HCT116 (cell line): Measurements from ENCODE around the gene CHST14. TPM values are rescaled to one million over a fixed set of nuclear protein-coding genes. Genes with fewer than 3 reads are reported as not detected.

Experiments
- ATAC-seq: fragments of 200-7000 bp; cut with Tn5 transposase; 2 replicates; pipeline ENCODE4 v1.9.1; 2020; ENCODE audit warnings: mild to moderate bottlenecking, moderate library complexity
- BruUV-seq: library from RNA; stranded (reverse); fragments of 400-500 nt; replicated peaks from 2 replicates; lab custom pipeline; 2021; lab: Mats Ljungman, UMichigan
- CTCF ChIA-PET: fragments of 300-600 bp; sonication (Branson Sonifier 250); formaldehyde crosslinking; loops from one replicate; lab custom pipeline; 2021; ENCODE audit warnings: antibody characterized with exemption; lab: Charles Lee
- POLR2A ChIA-PET: fragments of 300-600, 350-600 bp; sonication (Branson Sonifier 250); formaldehyde crosslinking; loops from one replicate; lab custom pipeline; 2021; ENCODE audit warnings: antibody characterized with exemption; lab: Charles Lee
- RAD21 ChIA-PET, 2 experiments: fragments of 300-600 bp; sonication (Branson Sonifier 250); formaldehyde crosslinking; loops; one replicate each; lab custom pipeline; 2023; ENCODE audit warnings: low total read pairs in 2 of 2; ENCODE audit not compliant: uncharacterized antibody in 2 of 2, unreplicated experiment in 2 of 2, low non-redundant PET in 1 of 2; lab: Charles Lee
- DNase-seq: peaks from one replicate; pipeline ENCODE4 v3.0.0-alpha.2; 2010; ENCODE audit warnings: low read depth, low spot score
- H2AFZ ChIP-seq: fragments of 200-600 bp; shearing (Covaris generic), sonication (generic); 2 replicates; pipeline ENCODE4 v1.6.1; 2017; ENCODE audit warnings: low read depth, mixed run types, mixed read lengths, antibody characterized with exemption, low read length; ENCODE audit not compliant: poor library complexity, severe bottlenecking
- H3K27ac ChIP-seq: 2 replicates; pipeline ENCODE4 v1.5.1; 2012; ENCODE audit warnings: low read depth, low read length
- H3K27me3 ChIP-seq: fragments of 200-600 bp; sonication (generic); 2 replicates; pipeline ENCODE4 v1.6.1; 2016; ENCODE audit warnings: mixed run types, low read length, mixed read lengths; ENCODE audit not compliant: insufficient read depth
- H3K36me3 ChIP-seq, 2 experiments: fragments of 200-500 bp in 1 of 2; fragments of 200-600 bp in 1 of 2; sonication (Bioruptor generic) in 1 of 2; sonication (generic) in 1 of 2; 2 replicates each; pipeline versions ENCODE4 v1.5.1 to v1.6.1; 2014 to 2016; ENCODE audit warnings: low read length in 2 of 2, inconsistent platforms in 1 of 2, mixed read lengths in 1 of 2, mixed run types in 1 of 2; ENCODE audit not compliant: insufficient read depth in 2 of 2, control insufficient read depth in 1 of 2
- H3K4me1 ChIP-seq, 2 experiments: fragments of 200-600 bp in 1 of 2; sonication (generic) in 1 of 2; 2 replicates each; pipeline versions ENCODE4 v1.5.1 to v1.6.1; 2012 to 2017; ENCODE audit warnings: low read length in 2 of 2, inconsistent platforms in 1 of 2, mild to moderate bottlenecking in 1 of 2, mixed read lengths in 1 of 2, mixed run types in 1 of 2, moderate library complexity in 1 of 2; ENCODE audit not compliant: insufficient read depth in 2 of 2, control insufficient read depth in 1 of 2
- H3K4me2 ChIP-seq: fragments of 200-600 bp; sonication (generic); 2 replicates; pipeline ENCODE4 v1.6.1; 2017; ENCODE audit warnings: mixed run types, low read length, mixed read lengths
- H3K4me3 ChIP-seq, 2 experiments: fragments of 200-600 bp in 1 of 2; sonication (generic) in 1 of 2; replicated peaks in 1 of 2; 2 replicates each; pipeline ENCODE4 v1.5.1; 2011 to 2016; ENCODE audit warnings: low read length in 2 of 2, control low read depth in 1 of 2, low read depth in 1 of 2, mild to moderate bottlenecking in 1 of 2, mixed read lengths in 1 of 2, mixed run types in 1 of 2
- H3K79me2 ChIP-seq: fragments of 200-600 bp; sonication (generic); 2 replicates; pipeline ENCODE4 v1.6.1; 2017; ENCODE audit warnings: mild to moderate bottlenecking, mixed run types, low read length, moderate library complexity, mixed read lengths; ENCODE audit not compliant: insufficient read depth
- H3K9ac ChIP-seq: fragments of 200-600 bp; sonication (generic); 2 replicates; pipeline ENCODE4 v1.6.1; 2016; ENCODE audit warnings: low read length, mixed read lengths
- H3K9me2 ChIP-seq: fragments of 200-600 bp; sonication (generic), shearing (Covaris generic); 2 replicates; pipeline ENCODE4 v1.6.1; 2017; ENCODE audit warnings: mixed run types, mild to moderate bottlenecking, moderate library complexity; ENCODE audit not compliant: insufficient read depth
- H3K9me3 ChIP-seq, 2 experiments: fragments of 200-500 bp in 1 of 2; fragments of 200-600 bp in 1 of 2; sonication (Bioruptor generic) in 1 of 2; sonication (generic) in 1 of 2; 2 replicates each; pipeline ENCODE4 v1.6.1; 2014 to 2017; ENCODE audit warnings: low read length in 2 of 2, mixed read lengths in 2 of 2, inconsistent platforms in 1 of 2, low read depth in 1 of 2, mild to moderate bottlenecking in 1 of 2, mixed run types in 1 of 2, moderate library complexity in 1 of 2; ENCODE audit not compliant: control insufficient read depth in 1 of 2, insufficient read depth in 1 of 2
- H4K20me1 ChIP-seq: fragments of 200-600 bp; sonication (generic), shearing (Covaris generic); 2 replicates; pipeline ENCODE4 v1.6.1; 2017; ENCODE audit warnings: mixed run types, mild to moderate bottlenecking, moderate library complexity; ENCODE audit not compliant: insufficient read depth
- CBX3 ChIP-seq: IDR thresholded peaks from 2 replicates; pipeline ENCODE4 v1.6.1; 2012; ENCODE audit warnings: low read depth
- CEBPB ChIP-seq: IDR thresholded peaks from 2 replicates; pipeline ENCODE4 v1.6.1; 2012; ENCODE audit warnings: low read depth
- EGR1 ChIP-seq: IDR thresholded peaks from 2 replicates; pipeline ENCODE4 v1.6.1; 2012; ENCODE audit warnings: low read depth
- EZH2 ChIP-seq: fragments of 200-600 bp; sonication (generic); IDR thresholded peaks from 2 replicates; pipeline ENCODE4 v1.6.1; 2017; ENCODE audit warnings: antibody characterized with exemption, mixed run types
- EZH2phosphoT487 ChIP-seq: fragments of 200-600 bp; IDR thresholded peaks from 2 replicates; pipeline ENCODE4 v1.6.1; 2018; ENCODE audit warnings: antibody characterized with exemption, borderline replicate concordance
- FOSL1 ChIP-seq: IDR thresholded peaks from 2 replicates; pipeline ENCODE4 v1.6.1; 2012; ENCODE audit warnings: low read depth
- JUND ChIP-seq: IDR thresholded peaks from 2 replicates; pipeline ENCODE4 v1.6.1; 2012
- RAD21 ChIP-seq: IDR thresholded peaks from 2 replicates; pipeline ENCODE4 v1.6.1; 2012; ENCODE audit warnings: low read depth, mild to moderate bottlenecking
- SIN3A ChIP-seq: IDR thresholded peaks from 2 replicates; pipeline ENCODE4 v1.6.1; 2012; ENCODE audit warnings: low read depth
- TCF7L2 ChIP-seq: IDR thresholded peaks from 2 replicates; pipeline ENCODE4 v1.7.0; 2011; ENCODE audit warnings: borderline replicate concordance, inconsistent platforms; ENCODE audit not compliant: insufficient read depth, insufficient read length; ENCODE audit errors: extremely low read depth
- ZFX ChIP-seq: fragments of 450-650 bp; IDR thresholded peaks from 2 replicates; pipeline ENCODE4 v1.6.1; 2017
- intact Hi-C: fragments of 100-400 bp; cut with micrococcal nuclease; formaldehyde crosslinking; loops from 2 replicates; pipeline ENCODE4 v1.10.0; 2022
- total RNA-seq: library from RNA; stranded (reverse); gene quantifications from one replicate; pipeline ENCODE4 v1.2.1, GENCODE V29; 2021; ENCODE audit not compliant: unreplicated experiment
- TF ChIP-seq, protein P1 (sequence below): IDR thresholded peaks from 2 replicates; pipeline ENCODE4 v1.6.1; 2011; ENCODE audit warnings: mild to moderate bottlenecking, low read length, moderate library complexity; ENCODE audit not compliant: insufficient replicate concordance; ENCODE audit errors: extremely low read depth
- TF ChIP-seq, protein P2 (sequence below): IDR thresholded peaks from 2 replicates; pipeline ENCODE4 v1.6.1; 2012
- TF ChIP-seq, protein P3 (sequence below): IDR thresholded peaks from 2 replicates; pipeline ENCODE4 v1.6.1; 2012

Gene CHST14
- total RNA-seq, 1 experiment from 2014 or later, result 12.7 TPM

DNA sequence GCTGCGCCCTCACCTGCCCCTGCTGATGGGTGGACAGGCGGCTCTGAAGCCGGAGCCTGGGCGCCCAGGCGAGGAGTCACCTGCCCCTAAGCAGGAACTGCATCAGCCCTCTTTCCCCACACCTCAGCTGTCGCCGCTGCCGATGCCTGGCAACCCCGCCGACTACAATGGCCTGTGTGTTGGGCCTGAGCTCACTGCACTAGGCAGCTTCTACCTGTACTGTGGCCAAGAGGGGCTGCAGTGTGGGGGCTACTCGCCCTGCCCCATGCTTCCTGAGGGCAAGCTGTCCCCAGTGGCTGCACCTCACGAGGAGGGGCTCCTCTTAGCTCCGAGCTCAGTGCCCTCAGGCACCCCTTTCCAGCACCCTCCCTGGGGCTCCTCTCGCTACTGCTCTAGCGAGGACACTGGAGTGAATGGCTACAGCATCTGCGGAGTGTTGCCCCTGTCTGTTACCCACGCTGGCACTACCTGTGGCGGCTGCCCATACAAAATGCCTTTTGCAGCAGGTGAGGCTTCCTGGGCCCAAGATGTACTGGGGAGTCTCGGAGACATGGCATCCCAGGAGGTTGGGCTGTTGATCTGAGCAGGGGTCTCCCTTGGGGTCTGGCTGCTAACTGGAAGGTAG is 11.3 kb upstream of the CHST14 start:
- intact Hi-C loops, result no loop called here
- ChIA-PET CTCF (no interaction called here), POLR2A (no interaction called here), RAD21 (no interaction called here)
- Histone ChIP-seq H3K4me1 (peaks cover 21 to 25% of the 10 kb centered on the region in 2 experiments), H3K9me2 (no peaks in the 10 kb centered on the region), H3K27me3 (no peaks in the 10 kb centered on the region), H3K9ac (no peak overlapping the region), H3K9me3 (no peaks in the 10 kb centered on the region), H3K79me2 (peaks cover 43% of the 10 kb centered on the region), H3K36me3 (peaks cover 2 to 9% of the 10 kb centered on the region in 2 experiments; a peak in 3 of 4 replicates), H2AFZ (no peak overlapping the region), H3K27ac (no peak overlapping the region), H3K4me2 (no peak overlapping the region), H4K20me1 (peaks cover 2% of the 10 kb centered on the region; the same call in 1 of the 2 replicates), H3K4me3 (no peak overlapping the region)
- TF ChIP-seq, protein P1, sequence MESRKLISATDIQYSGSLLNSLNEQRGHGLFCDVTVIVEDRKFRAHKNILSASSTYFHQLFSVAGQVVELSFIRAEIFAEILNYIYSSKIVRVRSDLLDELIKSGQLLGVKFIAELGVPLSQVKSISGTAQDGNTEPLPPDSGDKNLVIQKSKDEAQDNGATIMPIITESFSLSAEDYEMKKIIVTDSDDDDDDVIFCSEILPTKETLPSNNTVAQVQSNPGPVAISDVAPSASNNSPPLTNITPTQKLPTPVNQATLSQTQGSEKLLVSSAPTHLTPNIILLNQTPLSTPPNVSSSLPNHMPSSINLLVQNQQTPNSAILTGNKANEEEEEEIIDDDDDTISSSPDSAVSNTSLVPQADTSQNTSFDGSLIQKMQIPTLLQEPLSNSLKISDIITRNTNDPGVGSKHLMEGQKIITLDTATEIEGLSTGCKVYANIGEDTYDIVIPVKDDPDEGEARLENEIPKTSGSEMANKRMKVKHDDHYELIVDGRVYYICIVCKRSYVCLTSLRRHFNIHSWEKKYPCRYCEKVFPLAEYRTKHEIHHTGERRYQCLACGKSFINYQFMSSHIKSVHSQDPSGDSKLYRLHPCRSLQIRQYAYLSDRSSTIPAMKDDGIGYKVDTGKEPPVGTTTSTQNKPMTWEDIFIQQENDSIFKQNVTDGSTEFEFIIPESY, result no peak
- TF ChIP-seq, protein P2, sequence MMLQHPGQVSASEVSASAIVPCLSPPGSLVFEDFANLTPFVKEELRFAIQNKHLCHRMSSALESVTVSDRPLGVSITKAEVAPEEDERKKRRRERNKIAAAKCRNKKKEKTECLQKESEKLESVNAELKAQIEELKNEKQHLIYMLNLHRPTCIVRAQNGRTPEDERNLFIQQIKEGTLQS, result no peak
- no peak for TF ChIP-seq TCF7L2
- no peak for TF ChIP-seq ZFX
- no peak for TF ChIP-seq RAD21
- no peak for TF ChIP-seq CBX3
- TF ChIP-seq SIN3A, result no peak
- TF ChIP-seq JUND, result no peak
- no peak for TF ChIP-seq EZH2phosphoT487
- TF ChIP-seq CEBPB, result no peak
- no peak for TF ChIP-seq FOSL1
- TF ChIP-seq EZH2, result no peak
- TF ChIP-seq EGR1, result no peak
- TF ChIP-seq, protein P3, sequence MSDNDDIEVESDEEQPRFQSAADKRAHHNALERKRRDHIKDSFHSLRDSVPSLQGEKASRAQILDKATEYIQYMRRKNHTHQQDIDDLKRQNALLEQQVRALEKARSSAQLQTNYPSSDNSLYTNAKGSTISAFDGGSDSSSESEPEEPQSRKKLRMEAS, result no peak
- ATAC-seq (no peak), DNase-seq (no peak)
- BruUV-seq, result no TSS peak
